A549 (cell line): Measurements from ENCODE around the gene PRKG1. TPM values are rescaled to one million over a fixed set of nuclear protein-coding genes. Genes with fewer than 3 reads are reported as not detected.

Source experiments
- ATAC-seq, 2 experiments: fragments of 200-7000 bp in 1 of 2; fragments of >200 bp in 1 of 2; cut with Nextera tagmentation in 1 of 2; cut with Tn5 transposase in 1 of 2; 3 replicates each; pipeline versions ENCODE4 v1.8.0 to v1.9.1; 2018 to 2020; ENCODE audit warnings: mild to moderate bottlenecking in 1 of 2, moderate library complexity in 1 of 2
- CTCF ChIA-PET: fragments of 300-600 bp; sonication (Branson Sonifier 250); formaldehyde crosslinking; extraction: SDS; loops from one replicate; lab custom pipeline; 2021; ENCODE audit warnings: antibody characterized with exemption, inconsistent platforms; lab: Yijun Ruan, JAX
- POLR2A ChIA-PET: fragments of 350-600 bp; formaldehyde crosslinking; extraction: SDS; loops from one replicate; lab custom pipeline; 2021; ENCODE audit warnings: antibody characterized with exemption, inconsistent platforms; lab: Yijun Ruan, JAX
- DNase-seq, 2 experiments: peaks; one replicate each; pipeline versions ENCODE4 v3.0.0 to v3.0.0-alpha.2; 2011 to 2016; ENCODE audit warnings: low read depth in 1 of 2, low spot score in 1 of 2
- FAIRE-seq: peaks from 2 replicates; lab custom pipeline; 2011; peaks lifted over from hg19 to GRCh38; lab: Jason Lieb, UNC
- H3K27ac ChIP-seq, 2 experiments: fragments of >200 bp; sonication (Bioruptor Twin); formaldehyde crosslinking; 3 replicates each; pipeline ENCODE4 v1.5.1; 2016 to 2017
- H3K4me1 ChIP-seq: fragments of >200 bp; sonication (Bioruptor Twin); formaldehyde crosslinking; 3 replicates; pipeline ENCODE4 v1.6.1; 2016
- H3K4me2 ChIP-seq: fragments of >200 bp; sonication (Bioruptor Twin); formaldehyde crosslinking; 3 replicates; pipeline ENCODE4 v1.6.1; 2016
- H3K4me3 ChIP-seq: fragments of >200 bp; sonication (Bioruptor Twin); formaldehyde crosslinking; 3 replicates; pipeline ENCODE4 v1.5.1; 2016
- H3K9me3 ChIP-seq: fragments of >200 bp; sonication (Bioruptor Twin); formaldehyde crosslinking; 3 replicates; pipeline ENCODE4 v1.6.1; 2016
- BCL3 ChIP-seq: fragments of >200 bp; sonication (Bioruptor Twin); formaldehyde crosslinking; IDR thresholded peaks from 3 replicates; pipeline ENCODE4 v1.6.1; 2016
- BHLHE40 ChIP-seq: IDR thresholded peaks from 2 replicates; pipeline ENCODE4 v1.6.1; 2012; ENCODE audit warnings: low read depth, low read length, inconsistent platforms
- CBX8 ChIP-seq: fragments of 200-600 bp; sonication (generic); IDR thresholded peaks from 2 replicates; pipeline ENCODE4 v1.6.1; 2016
- CHD4 ChIP-seq: fragments of 200-600 bp; sonication (generic); IDR thresholded peaks from 2 replicates; pipeline ENCODE4 v1.6.1; 2016; ENCODE audit warnings: antibody characterized with exemption, mild to moderate bottlenecking, borderline replicate concordance
- E2F6 ChIP-seq: IDR thresholded peaks from 2 replicates; pipeline ENCODE4 v1.6.1; 2012; ENCODE audit warnings: low read depth, borderline replicate concordance
- ELK1 ChIP-seq: fragments of 150-350 bp; IDR thresholded peaks from 2 replicates; pipeline ENCODE4 v1.6.1; 2014; ENCODE audit warnings: low read depth, mild to moderate bottlenecking, low read length
- FOSB ChIP-seq: fragments of 250-450 bp; sonication (Bioruptor Pico); IDR thresholded peaks from 2 replicates; pipeline ENCODE4 v1.5.0; 2020; ENCODE audit warnings: mild to moderate bottlenecking, moderate library complexity
- FOXS1 ChIP-seq: fragments of 250-450 bp; sonication (Bioruptor Pico); IDR thresholded peaks from 2 replicates; pipeline ENCODE4 v1.5.0; 2020; ENCODE audit warnings: mild to moderate bottlenecking, moderate library complexity
- HDAC2 ChIP-seq: fragments of 200-600 bp; sonication (generic); IDR thresholded peaks from 2 replicates; pipeline ENCODE4 v1.6.1; 2016
- HEYL ChIP-seq: fragments of 250-450 bp; sonication (Bioruptor Pico); IDR thresholded peaks from 2 replicates; pipeline ENCODE4 v1.8.0; 2021; ENCODE audit warnings: mild to moderate bottlenecking, moderate library complexity
- HOXA7 ChIP-seq: fragments of 250-450 bp; sonication (Bioruptor Pico); IDR thresholded peaks from 2 replicates; pipeline ENCODE4 v1.5.0; 2020; ENCODE audit warnings: mild to moderate bottlenecking, moderate library complexity
- JUN ChIP-seq, 2 experiments: fragments of >200 bp; sonication (Bioruptor Twin); formaldehyde crosslinking; IDR thresholded peaks; 2 replicates in 1 of 2; 3 replicates in 1 of 2; pipeline ENCODE4 v1.6.1; 2016 to 2017
- KDM5A ChIP-seq: fragments of 200-600 bp; sonication (generic); IDR thresholded peaks from 2 replicates; pipeline ENCODE4 v1.6.1; 2016; ENCODE audit warnings: antibody characterized with exemption, mild to moderate bottlenecking
- MAFK ChIP-seq: fragments of 450-650 bp; IDR thresholded peaks from 2 replicates; pipeline ENCODE4 v1.6.1; 2014; ENCODE audit not compliant: partially characterized antibody
- MAX ChIP-seq: IDR thresholded peaks from 2 replicates; pipeline ENCODE4 v1.6.1; 2012
- MAZ ChIP-seq: fragments of 150-350 bp; IDR thresholded peaks from 2 replicates; pipeline ENCODE4 v1.6.1; 2014; ENCODE audit warnings: antibody characterized with exemption, low read depth, low read length, borderline replicate concordance
- PBX3 ChIP-seq: IDR thresholded peaks from 2 replicates; pipeline ENCODE4 v1.6.1; 2012
- PHF8 ChIP-seq: fragments of 200-600 bp; sonication (generic); IDR thresholded peaks from 2 replicates; pipeline ENCODE4 v1.6.1; 2016; ENCODE audit warnings: low read depth, mild to moderate bottlenecking, antibody characterized with exemption, moderate library complexity, borderline replicate concordance
- POLR2A ChIP-seq: IDR thresholded peaks from 2 replicates; pipeline ENCODE4 v1.6.1; 2012; ENCODE audit warnings: mild to moderate bottlenecking, low read length
- RAD21 ChIP-seq, 2 experiments: fragments of >200 bp in 1 of 2; sonication (Bioruptor Twin) in 1 of 2; formaldehyde crosslinking in 1 of 2; IDR thresholded peaks in 1 of 2; conservative IDR thresholded peaks in 1 of 2; 2 replicates in 1 of 2; 3 replicates in 1 of 2; pipeline ENCODE4 v1.6.1; 2012 to 2018; ENCODE audit warnings: inconsistent platforms in 1 of 2
- RARB ChIP-seq: fragments of 250-450 bp; sonication (Bioruptor Pico); IDR thresholded peaks from 2 replicates; pipeline ENCODE4 v1.8.0; 2021; ENCODE audit warnings: mild to moderate bottlenecking, moderate library complexity
- RNF2 ChIP-seq: fragments of 200-600 bp; sonication (generic); IDR thresholded peaks from 2 replicates; pipeline ENCODE4 v1.6.1; 2016; ENCODE audit warnings: low read depth, mild to moderate bottlenecking, antibody characterized with exemption, moderate library complexity, borderline replicate concordance
- SMC3 ChIP-seq: fragments of >200 bp; sonication (Bioruptor Twin); formaldehyde crosslinking; IDR thresholded peaks from 3 replicates; pipeline ENCODE4 v1.6.1; 2018; ENCODE audit warnings: inconsistent platforms
- TFCP2L1 ChIP-seq: fragments of 250-450 bp; sonication (Bioruptor Pico); IDR thresholded peaks from 2 replicates; pipeline ENCODE4 v1.5.0; 2021; ENCODE audit warnings: mild to moderate bottlenecking
- TP53 ChIP-seq: fragments of 250-450 bp; sonication (Bioruptor Pico); IDR thresholded peaks from 2 replicates; pipeline ENCODE4 v1.5.0; 2021; ENCODE audit warnings: mild to moderate bottlenecking, moderate library complexity
- ZFP36 ChIP-seq: fragments of 450-650 bp; IDR thresholded peaks from 2 replicates; pipeline ENCODE4 v1.6.1; 2014; ENCODE audit warnings: borderline replicate concordance; ENCODE audit not compliant: partially characterized antibody
- WGBS: methylation state at CpG from one replicate; pipeline ENCODE4 v1.1.6; 2017; ENCODE audit errors: missing lambda C conversion rate; 5-methylcytosine and 5-hydroxymethylcytosine counted together
- polyA plus RNA-seq, 4 experiments: library from polyadenylated mRNA; depleted of rRNA in 3 of 4; stranded (reverse); fragments of >200 nt; fragmentation: RNase III in 1 of 4; extraction: RNeasy Plus Mini Kit Qiagen cat#74134 plus additional on column Dnase treatment in 1 of 4; gene quantifications; 2 replicates in 3 of 4; 3 replicates in 1 of 4; pipeline ENCODE4 v1.2.3, GENCODE V29; 2011 to 2017

Gene PRKG1
- polyA plus RNA-seq, 2 of the 4 experiments (the other 2 are of a cell fraction), result not detected

GRCh38 chr10:51964630-51965029 lies 890.3 kb downstream of the PRKG1 start:
- ATAC-seq (no peak), DNase-seq (no peak), FAIRE-seq (no peak)
- TF ChIP-seq E2F6 (no peak), HOXA7 (CRISPR knock-in tag) (no peak), BCL3 (no peak), HEYL (CRISPR knock-in tag) (no peak), TFCP2L1 (CRISPR knock-in tag) (no peak), MAX (no peak), FOSB (CRISPR knock-in tag) (no peak), RAD21 (conservative IDR thresholded peaks at IDR 0.05 in 1 of 2, IDR thresholded peaks at IDR 0.05 in 1 of 2) (no peak), POLR2A (no peak), BHLHE40 (no peak), MAZ (no peak), PHF8 (no peak), JUN (IDR thresholded peaks at IDR 0.05) (no peak), TP53 (no peak), KDM5A (no peak), SMC3 (no peak), RNF2 (no peak), RARB (CRISPR knock-in tag) (no peak)
- Histone ChIP-seq H3K4me1 (no peaks in the 10 kb centered on the region), H3K9me3 (no peaks in the 10 kb centered on the region), H3K4me2 (no peak overlapping the region), H3K4me3 (no peak overlapping the region), H3K27ac (no peak overlapping the region)
- WGBS, result 20% methylated on average over 2 of the region's 2 CpGs
- ChIA-PET CTCF (no interaction called here), POLR2A (no interaction called here)

GRCh38 chr10:51965451-51965850 lies 891.2 kb downstream of the PRKG1 start:
- FAIRE-seq, result no peak
- ChIA-PET POLR2A (no interaction called here), CTCF (no interaction called here)
- TF ChIP-seq MAZ (no peak), HDAC2 (no peak), E2F6 (no peak), ZFP36 (no peak), CBX8 (no peak), MAFK (peak; percentile 68), FOXS1 (no peak), BHLHE40 (no peak)
- Histone ChIP-seq H3K4me1 (no peaks in the 10 kb centered on the region), H3K4me3 (no peak overlapping the region), H3K9me3 (no peaks in the 10 kb centered on the region), H3K4me2 (no peak overlapping the region), H3K27ac (no peak overlapping the region)
- no peak for ATAC-seq
- DNase-seq, result no peak

- DNase-seq (no peak), ATAC-seq (no peak)
- H3K4me2 ChIP-seq, result no peak overlapping the region
- H3K4me1 ChIP-seq, result no peaks in the 10 kb centered on the region
- 5% methylated on average over 3 of the region's 3 CpGs for WGBS
- CTCF ChIA-PET, result interaction anchor here (3.2 kb wide), 1 partner anchor 11 kb away, joined by 13 read pairs; no protein-coding TSS in a partner anchor
- no peaks in the 10 kb centered on the region for H3K9me3 ChIP-seq
- no peak overlapping the region for H3K4me3 ChIP-seq
- TF ChIP-seq CHD4, result no peak
- TF ChIP-seq SMC3, result no peak
- TF ChIP-seq ELK1, result no peak
- no peak for TF ChIP-seq PBX3
- TF ChIP-seq, all 56 proteins: peak for 0
- FAIRE-seq, result no peak
- POLR2A ChIA-PET, result no interaction called here
- no peak overlapping the region for H3K27ac ChIP-seq
These were observed 898.6 kb downstream of the PRKG1 start for GRCh38 chr10:51972733-51973346.
